ENCODE results near the gene HRCT1. TPM values are rescaled to one million over a fixed set of nuclear protein-coding genes. Genes with fewer than 3 reads are reported as not detected.

Gene HRCT1
- total RNA-seq, 1 experiment from 2014 or later, result not detected

- Mint-ChIP-seq H3K27me3 (ENCODE audit: low read depth) (peaks cover 33% of the 10 kb centered on the region), H3K4me3 (no peak overlapping the region)
Measured at GRCh38 chr9:35856882-35857281, 49.1 kb upstream of the HRCT1 start.

More at GRCh38 chr9:35856882-35857281, 49.1 kb upstream of the HRCT1 start:
- no peak overlapping the region for H3K23ac ChIP-seq (ENCODE audit: insufficient read length, low read depth, low read length)
- H2BK12ac ChIP-seq (ENCODE audit: insufficient read length, low read depth, low read length), result no peak overlapping the region
- no peak overlapping the region for H2BK5ac ChIP-seq (ENCODE audit: insufficient read length, low read length)
- H3K27me3 ChIP-seq (ENCODE audit: insufficient read depth, low read length), result no peaks in the 10 kb centered on the region
- no peak overlapping the region for H3K9ac ChIP-seq (ENCODE audit: extremely low read depth, insufficient read length, low read length)
- H3K14ac ChIP-seq (ENCODE audit: insufficient read depth, low read length), result no peak overlapping the region
- no peak overlapping the region for H3K4me2 ChIP-seq (ENCODE audit: insufficient read depth, insufficient read length, low read length)
- H3K79me1 ChIP-seq (ENCODE audit: insufficient read depth, low read depth, low read length, poor library complexity, severe bottlenecking), result no peaks in the 10 kb centered on the region
- no peak overlapping the region for H3K4ac ChIP-seq (ENCODE audit: low read depth, low read length)
- Mint-ChIP-seq H3K27ac (no peak overlapping the region), H3K4me1 (peaks cover 6% of the 10 kb centered on the region in 2 experiments), H3K9me3 (no peaks in the 10 kb centered on the region), H3K36me3 (ENCODE audit: insufficient read depth in 1 of 3, low read depth in 3 of 3) (no peaks in the 10 kb centered on the region)
- no peak overlapping the region for H2AK5ac ChIP-seq (ENCODE audit: insufficient read length, low read length)
- no peaks in the 10 kb centered on the region for H3K4me1 ChIP-seq (ENCODE audit: insufficient read depth, low read length)
- no peak overlapping the region for H3T11ph ChIP-seq (ENCODE audit: low read length)
- H3K9me3 ChIP-seq (ENCODE audit: control insufficient read depth, low read depth, low read length), result no peaks in the 10 kb centered on the region
- no peak overlapping the region for H4K5ac ChIP-seq (ENCODE audit: insufficient read length, low read depth, low read length)
- no peak overlapping the region for H2BK20ac ChIP-seq (ENCODE audit: low read depth, low read length, poor library complexity, severe bottlenecking)
- no peak overlapping the region for H4K8ac ChIP-seq (replicated peaks; ENCODE audit: insufficient read length, low read depth, low read length)
- no peaks in the 10 kb centered on the region for H4K20me1 ChIP-seq (ENCODE audit: control insufficient read depth, insufficient read depth, insufficient read length)
- TF ChIP-seq CTCF (conservative IDR thresholded peaks at IDR 0.05), result no peak
- WGBS (ENCODE audit: extremely low coverage, insufficient read length, low lambda C conversion rate), result no CpG with 5 or more reads among the region's 5 CpGs
- no peak overlapping the region for H3K18ac ChIP-seq (ENCODE audit: insufficient read length, low read depth, low read length)
- H2BK120ac ChIP-seq (ENCODE audit: low read depth, low read length, poor library complexity, severe bottlenecking), result no peak overlapping the region
- H3K27ac ChIP-seq (ENCODE audit: insufficient read length, low read depth, low read length), result no peak overlapping the region
- DNase-seq, result peak; percentile 10
- H2BK15ac ChIP-seq (ENCODE audit: low read depth, low read length), result no peak overlapping the region
- no peak overlapping the region for H2AFZ ChIP-seq (ENCODE audit: low read length)
- H3K56ac ChIP-seq (ENCODE audit: insufficient read length, low read depth, low read length), result no peak overlapping the region
- no peak overlapping the region for H4K91ac ChIP-seq (ENCODE audit: insufficient read length, low read depth, low read length)
- H3K23me2 ChIP-seq (ENCODE audit: insufficient read length, low read depth, low read length, poor library complexity, severe bottlenecking), result no peaks in the 10 kb centered on the region
- no peaks in the 10 kb centered on the region for H3K79me2 ChIP-seq (ENCODE audit: insufficient read depth, low read length)

All from H9 (cell line).